Natural killer cell treated with Interleukin-12 subunit alpha and Interleukin-12 subunit beta and Interleukin-15 and Interleukin-18, amount 100 ng/mL, for 72 hours (primary cell): ENCODE measurements around the gene DNAJB12. TPM values are rescaled to one million over a fixed set of nuclear protein-coding genes. Genes with fewer than 3 reads are reported as not detected.

Source experiments
- ATAC-seq, 2 donors: fragments of 150-1000 bp; cut with Tn5 transposase in 1 of 2; sonication (Bioruptor Pico), chemical (Tn5 transposase) in 1 of 2; 2 replicates each; pipeline ENCODE4 v1.10.0; 2021
- DNase-seq: peaks from one replicate; pipeline ENCODE4 v3.0.0; 2022; ENCODE audit warnings: low spot score
- H3K27ac Mint-ChIP-seq, 2 donors: 1 replicate in 1 of 2; 2 replicates in 1 of 2; pipeline ENCODE4 v1.8.0; 2022; ENCODE audit warnings: mixed read lengths in 2 of 2, mild to moderate bottlenecking in 1 of 2, moderate library complexity in 1 of 2
- H3K27me3 Mint-ChIP-seq, 2 donors: 1 replicate in 1 of 2; 2 replicates in 1 of 2; pipeline ENCODE4 v1.8.0; 2022; ENCODE audit warnings: mixed read lengths in 2 of 2
- H3K36me3 Mint-ChIP-seq: one replicate; pipeline ENCODE4 v1.8.0; 2022; ENCODE audit warnings: mixed read lengths
- H3K4me1 Mint-ChIP-seq, 2 donors: 1 replicate in 1 of 2; 2 replicates in 1 of 2; pipeline ENCODE4 v1.8.0; 2022; ENCODE audit warnings: low read depth in 2 of 2, mixed read lengths in 2 of 2, mild to moderate bottlenecking in 1 of 2
- H3K4me3 Mint-ChIP-seq: one replicate; pipeline ENCODE4 v1.8.0; 2022; ENCODE audit warnings: mixed read lengths
- H3K9me3 Mint-ChIP-seq: 2 replicates; pipeline ENCODE4 v1.8.0; 2022; ENCODE audit warnings: mixed read lengths
- total RNA-seq, 2 donors: library from RNA; stranded (reverse); gene quantifications; one replicate each; pipeline ENCODE4 v1.2.3, GENCODE V29; 2022

DNAJB12 gene
- total RNA-seq, 2 donors from 2014 or later: 39.5 to 39.7 TPM

DNA sequence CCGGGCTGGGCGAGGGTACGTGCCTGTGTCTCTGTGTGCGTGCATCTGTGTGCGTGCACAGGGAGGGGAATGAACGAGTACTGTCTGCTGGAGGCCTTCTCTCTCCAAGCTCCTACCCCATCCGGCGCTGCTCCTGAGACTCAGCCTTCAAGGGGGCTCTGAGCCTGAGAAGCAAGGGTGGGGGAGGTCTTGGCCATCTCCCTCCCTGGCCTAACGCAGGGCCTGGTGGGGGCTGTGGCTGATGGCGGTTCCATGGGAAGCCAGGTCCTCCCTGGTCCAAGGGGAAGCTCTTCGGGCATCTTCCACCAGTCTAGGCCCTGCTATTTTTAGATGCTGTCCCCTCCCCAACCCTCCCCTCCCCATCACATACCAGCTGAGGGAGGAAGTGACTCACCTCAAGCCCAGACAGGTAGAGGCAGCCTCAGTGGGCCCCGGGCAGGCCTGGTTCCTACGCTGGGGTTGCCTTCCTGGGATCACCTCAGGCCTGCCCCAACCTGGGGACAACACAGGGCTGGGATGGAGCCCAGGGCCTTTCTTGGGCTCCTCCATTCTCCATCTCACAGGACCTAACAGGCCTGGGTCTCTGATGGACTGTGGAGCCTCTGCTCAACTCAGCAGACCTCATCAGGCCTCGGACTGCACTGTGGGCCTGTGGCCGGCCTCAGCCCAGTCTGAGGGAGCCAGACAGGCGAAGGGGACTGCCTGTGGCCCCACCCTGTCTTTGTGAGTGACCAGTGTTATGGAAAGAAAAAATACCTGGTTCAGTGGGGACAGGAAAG lies 32.2 kb downstream of the DNAJB12 start:
- H3K27ac Mint-ChIP-seq: peak overlapping the region; percentile 59 to 76
- no peak for ATAC-seq
- H3K4me1 Mint-ChIP-seq: peaks cover 49 to 50% of the 10 kb centered on the region in 2 donors
- no peaks in the 10 kb centered on the region for H3K9me3 Mint-ChIP-seq
- peak overlapping the region; percentile 22 for H3K4me3 Mint-ChIP-seq
- no peak for DNase-seq
- H3K27me3 Mint-ChIP-seq: no peaks in the 10 kb centered on the region
- H3K36me3 Mint-ChIP-seq: peaks cover 4% of the 10 kb centered on the region

DNA sequence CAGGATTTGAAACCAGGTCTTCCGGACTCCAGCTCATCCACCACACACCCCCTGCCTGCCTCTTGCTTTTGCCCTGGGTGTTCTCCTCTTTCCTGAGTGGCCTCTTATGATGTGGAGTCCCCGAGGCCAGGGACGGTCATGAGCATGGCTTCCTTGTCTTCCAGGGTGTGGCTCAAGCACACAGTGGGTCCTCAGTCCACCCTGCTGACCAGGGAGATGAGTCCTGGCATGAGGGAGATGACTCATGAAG lies 32.8 kb downstream of the DNAJB12 start:
- H3K4me1 Mint-ChIP-seq: peaks cover 49 to 53% of the 10 kb centered on the region in 2 donors
- no peaks in the 10 kb centered on the region for H3K9me3 Mint-ChIP-seq
- peak overlapping the region; percentile 22 for H3K4me3 Mint-ChIP-seq
- peaks cover 4% of the 10 kb centered on the region for H3K36me3 Mint-ChIP-seq
- DNase-seq (no peak), ATAC-seq (no peak)
- H3K27ac Mint-ChIP-seq: peak overlapping the region; percentile 59 to 76
- H3K27me3 Mint-ChIP-seq: no peaks in the 10 kb centered on the region

DNA sequence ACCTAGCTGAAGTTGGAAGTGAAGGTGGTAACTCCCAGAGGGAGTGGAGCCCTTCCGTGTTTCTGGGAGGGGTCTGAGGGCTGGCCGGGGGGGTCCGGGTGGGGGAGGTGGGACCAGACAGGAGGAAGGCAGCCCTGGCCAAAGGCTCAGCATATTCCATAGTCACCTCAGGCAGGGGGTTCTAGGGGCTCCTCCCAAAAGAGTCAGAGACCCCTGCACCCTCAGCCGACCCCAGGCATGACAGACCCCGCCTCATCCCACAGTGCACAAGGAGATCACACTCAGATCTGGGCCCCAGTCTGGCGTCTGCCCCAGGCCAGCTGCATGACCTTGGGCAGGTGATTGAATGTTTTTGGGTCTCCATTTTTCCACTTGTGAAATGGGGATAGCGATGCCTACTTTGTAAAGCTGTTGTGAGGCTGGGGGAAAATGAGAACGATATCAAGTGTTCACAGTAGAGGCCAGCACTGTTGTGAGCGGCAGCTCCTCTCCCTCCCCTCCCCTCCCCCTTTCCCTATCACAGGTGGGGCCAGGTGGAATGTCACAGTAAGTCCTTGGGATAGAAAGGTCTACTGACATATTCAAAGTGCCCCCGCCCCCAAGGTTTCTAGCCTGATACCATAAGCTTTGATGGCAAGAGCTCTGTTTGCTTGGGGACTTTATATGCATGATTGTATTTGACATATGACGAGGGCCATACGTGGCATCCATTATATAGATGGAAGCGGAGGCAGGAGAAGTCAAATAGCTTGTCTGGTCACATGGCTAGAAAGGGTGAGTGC lies 33.3 kb downstream of the DNAJB12 start:
- H3K27ac Mint-ChIP-seq: peak overlapping the region; percentile 96 to 97
- H3K4me3 Mint-ChIP-seq: no peak overlapping the region
- ATAC-seq (no peak), DNase-seq (no peak)
- H3K4me1 Mint-ChIP-seq: peaks cover 45 to 49% of the 10 kb centered on the region in 2 donors
- H3K36me3 Mint-ChIP-seq: no peaks in the 10 kb centered on the region
- no peaks in the 10 kb centered on the region for H3K27me3 Mint-ChIP-seq
- H3K9me3 Mint-ChIP-seq: no peaks in the 10 kb centered on the region

DNA sequence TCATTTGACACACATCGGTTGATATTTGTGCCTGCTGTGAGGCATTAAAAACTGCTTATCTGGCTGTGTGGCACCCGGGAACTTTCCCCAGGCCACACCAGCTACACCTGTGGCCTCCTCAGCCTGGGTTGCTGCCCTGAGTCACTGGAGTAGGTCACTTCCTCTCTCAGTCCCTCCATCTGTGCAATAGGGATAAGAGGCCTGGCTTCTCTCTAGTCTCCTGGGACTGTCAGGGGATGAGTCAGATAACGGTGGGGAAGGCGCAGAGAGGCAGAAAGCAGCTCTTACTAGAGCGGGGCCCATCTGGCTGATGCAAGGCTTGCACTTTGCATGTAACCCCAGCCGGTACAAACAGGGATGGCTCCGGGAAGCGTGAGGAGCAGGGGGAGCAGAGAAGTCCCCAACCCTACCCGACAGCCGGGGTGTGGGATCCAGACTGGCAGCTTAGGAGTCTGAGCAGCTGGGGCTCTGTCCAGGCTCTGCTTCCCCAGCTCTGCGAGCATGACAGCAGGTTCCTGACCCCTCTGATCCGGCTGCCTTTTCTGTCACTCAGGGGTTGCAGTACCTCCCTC lies 34.0 kb downstream of the DNAJB12 start:
- Mint-ChIP-seq H3K4me1 (peaks cover 50 to 53% of the 10 kb centered on the region in 2 donors), H3K4me3 (peak overlapping the region; percentile 86), H3K9me3 (no peaks in the 10 kb centered on the region), H3K27me3 (no peaks in the 10 kb centered on the region), H3K36me3 (no peaks in the 10 kb centered on the region), H3K27ac (peak overlapping the region; percentile 96 to 97)
- DNase-seq (peak; percentile 82), ATAC-seq (peak; percentile 63 to 72)

DNA sequence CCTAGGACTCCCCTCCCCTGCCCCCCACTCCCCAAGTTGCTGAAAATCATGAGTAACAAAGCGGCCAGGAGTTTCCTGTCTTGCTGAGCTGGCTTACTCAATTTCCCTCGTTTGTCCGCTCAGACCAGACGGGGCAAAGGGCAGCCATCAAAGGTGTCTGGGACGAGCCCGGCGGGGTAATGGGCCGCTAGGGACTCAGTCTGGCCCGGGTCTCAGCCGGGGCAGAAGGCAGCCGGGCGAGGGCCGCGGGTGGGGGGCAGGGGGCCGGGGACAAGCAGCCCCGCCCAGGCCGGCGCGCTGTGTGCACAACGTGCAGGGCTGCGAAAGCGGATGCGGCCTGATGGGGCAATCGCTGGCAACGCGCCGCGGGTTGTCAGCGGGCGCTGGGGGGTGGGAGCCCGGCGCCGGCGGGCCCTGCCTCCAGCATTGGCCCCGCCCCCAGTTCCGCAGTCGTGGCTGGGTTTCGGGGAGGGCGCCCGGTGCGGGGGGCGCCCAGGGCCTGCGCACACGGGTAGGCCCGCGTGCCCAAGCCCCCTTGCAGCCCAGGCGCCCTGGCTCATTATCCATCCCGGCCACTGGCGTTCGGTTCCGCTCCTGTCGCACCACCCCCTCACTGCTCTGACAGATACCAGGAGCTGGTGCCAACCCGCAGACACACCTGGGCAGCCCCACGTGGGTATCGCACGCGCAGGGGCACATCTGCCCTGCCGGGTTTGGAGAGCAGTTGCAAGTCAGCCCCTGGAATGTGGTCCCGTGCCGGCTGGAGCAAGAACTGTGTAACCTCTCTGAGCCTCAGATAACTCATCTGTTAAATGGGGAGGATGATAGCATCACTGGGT lies 35.1 kb downstream of the DNAJB12 start:
- Mint-ChIP-seq H3K4me1 (peaks cover 54 to 58% of the 10 kb centered on the region in 2 donors), H3K36me3 (no peaks in the 10 kb centered on the region), H3K9me3 (no peaks in the 10 kb centered on the region), H3K4me3 (peak overlapping the region; percentile 86), H3K27ac (peak overlapping the region; percentile 96 to 97), H3K27me3 (no peaks in the 10 kb centered on the region)
- ATAC-seq (peak; percentile 90), DNase-seq (peak; percentile 97)

DNA sequence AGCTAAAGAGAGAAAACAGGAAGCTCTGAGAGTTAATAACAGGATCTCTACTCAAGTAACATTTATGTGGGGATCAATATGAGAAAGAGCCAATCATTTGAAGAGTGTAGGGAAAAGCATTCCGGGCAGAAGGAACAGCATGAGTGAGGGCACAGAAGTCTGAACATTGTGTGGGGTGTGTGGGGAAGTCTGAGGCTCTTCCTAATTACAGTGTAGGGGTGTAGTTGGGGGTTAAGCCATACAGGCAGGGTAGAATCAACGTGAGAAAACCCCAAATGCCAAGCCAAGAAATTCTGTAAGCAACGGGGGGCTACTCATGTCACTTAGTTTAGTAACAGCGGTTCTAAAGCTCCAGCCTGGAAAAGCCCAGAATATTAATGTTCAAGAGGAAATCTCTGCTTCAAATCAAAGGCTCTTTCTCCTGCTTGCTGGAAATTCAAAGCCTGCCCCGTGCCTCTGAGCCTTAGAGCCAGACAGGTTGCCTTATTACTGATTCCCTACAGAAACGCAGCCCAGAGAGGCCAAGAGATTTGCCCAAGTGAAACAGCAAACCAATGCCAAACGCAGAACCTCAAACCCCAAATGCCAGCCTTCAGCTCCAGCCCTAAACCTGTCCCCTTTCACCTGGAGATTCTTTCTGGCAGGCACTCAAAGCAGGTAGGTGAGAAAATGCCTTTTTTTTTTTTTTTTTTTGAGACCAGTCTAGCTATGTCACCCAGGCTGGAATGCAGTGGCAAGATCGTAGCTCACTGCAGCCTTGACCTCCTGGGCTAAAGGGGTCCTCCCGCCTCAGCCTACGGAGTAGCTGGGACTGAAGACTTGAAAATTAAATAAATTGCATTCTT lies 36.1 kb downstream of the DNAJB12 start:
- H3K4me1 Mint-ChIP-seq: peaks cover 48 to 52% of the 10 kb centered on the region in 2 donors
- ATAC-seq: no peak
- no peaks in the 10 kb centered on the region for H3K9me3 Mint-ChIP-seq
- no peaks in the 10 kb centered on the region for H3K27me3 Mint-ChIP-seq
- H3K36me3 Mint-ChIP-seq: no peaks in the 10 kb centered on the region
- DNase-seq: no peak
- H3K27ac Mint-ChIP-seq: peak overlapping the region; percentile 94 to 96
- peak overlapping the region; percentile 83 for H3K4me3 Mint-ChIP-seq

DNA sequence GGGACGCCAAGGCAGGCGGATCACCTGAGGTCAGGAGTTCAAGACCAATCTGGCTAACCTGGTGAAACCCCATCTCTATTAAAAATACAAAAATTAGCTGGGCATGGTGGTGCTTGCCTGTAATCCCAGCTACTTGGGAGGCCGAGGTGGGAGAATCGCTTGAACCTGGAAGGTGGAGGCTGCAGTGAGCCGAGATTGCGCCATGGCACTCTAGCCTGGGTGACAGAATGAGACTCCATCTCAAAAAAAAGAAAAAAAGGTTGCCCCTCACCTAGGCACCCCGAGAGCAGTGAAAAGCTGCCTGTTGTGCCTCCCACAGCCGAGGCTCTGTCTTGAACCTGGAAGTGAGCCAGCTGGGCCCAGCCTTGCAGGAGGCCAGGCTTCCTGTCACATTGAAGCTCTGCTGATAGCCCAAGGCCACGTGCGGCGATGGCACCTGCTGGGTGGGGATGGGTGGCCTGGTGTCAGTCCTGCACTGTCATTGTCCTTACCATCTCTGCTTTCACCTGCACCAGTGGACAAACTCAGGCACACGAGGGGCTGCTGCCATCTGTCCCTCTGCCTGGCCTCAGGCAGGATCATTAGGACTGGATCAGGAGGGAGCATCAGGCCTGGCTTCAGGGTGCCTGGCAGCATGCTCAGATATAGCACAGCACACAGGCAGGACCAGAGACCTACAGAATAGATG lies 37.8 kb downstream of the DNAJB12 start:
- H3K36me3 Mint-ChIP-seq: no peaks in the 10 kb centered on the region

DNA sequence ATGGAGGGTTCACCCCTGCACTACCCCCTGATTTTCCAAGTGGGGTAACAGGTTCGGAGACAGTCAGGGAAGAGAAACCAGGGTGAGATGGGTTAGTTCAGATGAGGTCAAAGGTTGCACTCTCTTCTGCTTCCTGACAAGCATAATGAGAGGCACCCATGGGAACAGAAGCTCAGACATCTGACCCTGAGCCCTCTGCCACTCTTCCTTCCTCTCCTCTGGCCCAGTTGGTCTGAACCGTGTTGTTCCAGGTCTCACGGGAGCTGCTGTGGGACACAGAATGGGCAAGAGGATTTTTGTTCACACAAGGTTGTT lies 38.4 kb downstream of the DNAJB12 start:
- ATAC-seq (no peak), DNase-seq (no peak)
- H3K27ac Mint-ChIP-seq: peak overlapping the region; percentile 70 to 86
- no peaks in the 10 kb centered on the region for H3K27me3 Mint-ChIP-seq
- peak overlapping the region; percentile 4 for H3K4me3 Mint-ChIP-seq
- peaks cover 44 to 46% of the 10 kb centered on the region in 2 donors for H3K4me1 Mint-ChIP-seq
- no peaks in the 10 kb centered on the region for H3K9me3 Mint-ChIP-seq
- no peaks in the 10 kb centered on the region for H3K36me3 Mint-ChIP-seq

More for the DNA sequence above, 37.8 kb downstream of the DNAJB12 start:
- DNase-seq (no peak), ATAC-seq (no peak)
- H3K9me3 Mint-ChIP-seq: no peaks in the 10 kb centered on the region
- H3K4me3 Mint-ChIP-seq: peak overlapping the region; percentile 63
- H3K27ac Mint-ChIP-seq: peak overlapping the region; percentile 70 to 88
- H3K4me1 Mint-ChIP-seq: peaks cover 40 to 44% of the 10 kb centered on the region in 2 donors
- no peaks in the 10 kb centered on the region for H3K27me3 Mint-ChIP-seq

DNA sequence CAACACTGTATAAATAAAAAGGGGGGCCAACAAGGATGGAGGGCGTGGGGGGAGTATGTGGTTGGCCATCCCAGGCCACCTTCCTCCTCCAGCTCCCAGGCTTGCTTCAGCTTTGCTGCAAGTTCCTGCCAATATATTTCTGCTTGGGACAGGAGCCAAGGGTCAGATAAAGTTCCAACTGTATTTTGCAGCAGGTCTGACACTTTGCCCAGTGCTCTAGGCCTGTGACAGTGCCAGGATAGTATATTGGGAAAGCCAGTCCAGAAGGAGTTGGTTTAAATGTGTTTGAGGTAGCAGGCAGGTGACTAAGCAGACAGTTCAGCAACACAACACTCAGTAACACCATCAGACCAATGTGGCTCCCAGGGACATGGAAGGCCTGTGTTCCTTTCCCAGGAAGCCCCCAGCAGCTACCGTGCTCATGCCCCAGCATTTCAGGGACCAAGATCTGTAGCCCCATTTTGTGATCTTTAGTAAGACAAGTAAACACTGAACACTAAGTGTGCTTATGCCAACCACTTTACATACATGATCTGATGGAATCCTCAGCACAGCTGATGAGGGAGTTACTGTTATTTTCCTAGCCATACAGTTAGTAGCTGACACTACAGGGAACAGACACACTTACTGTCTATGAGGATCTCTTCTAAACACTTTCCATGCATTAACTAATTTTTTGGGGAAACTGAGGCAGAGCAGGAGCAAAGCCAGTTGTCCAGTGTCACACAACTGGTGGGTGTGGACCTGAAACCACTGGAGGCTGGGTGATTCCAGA lies 38.9 kb downstream of the DNAJB12 start:
- no peaks in the 10 kb centered on the region for H3K36me3 Mint-ChIP-seq
- DNase-seq (no peak), ATAC-seq (no peak)
- no peaks in the 10 kb centered on the region for H3K9me3 Mint-ChIP-seq
- peak overlapping the region; percentile 4 for H3K4me3 Mint-ChIP-seq
- H3K27ac Mint-ChIP-seq: peak overlapping the region; percentile 70 to 86
- H3K27me3 Mint-ChIP-seq: no peaks in the 10 kb centered on the region
- peaks cover 42 to 45% of the 10 kb centered on the region in 2 donors for H3K4me1 Mint-ChIP-seq

DNA sequence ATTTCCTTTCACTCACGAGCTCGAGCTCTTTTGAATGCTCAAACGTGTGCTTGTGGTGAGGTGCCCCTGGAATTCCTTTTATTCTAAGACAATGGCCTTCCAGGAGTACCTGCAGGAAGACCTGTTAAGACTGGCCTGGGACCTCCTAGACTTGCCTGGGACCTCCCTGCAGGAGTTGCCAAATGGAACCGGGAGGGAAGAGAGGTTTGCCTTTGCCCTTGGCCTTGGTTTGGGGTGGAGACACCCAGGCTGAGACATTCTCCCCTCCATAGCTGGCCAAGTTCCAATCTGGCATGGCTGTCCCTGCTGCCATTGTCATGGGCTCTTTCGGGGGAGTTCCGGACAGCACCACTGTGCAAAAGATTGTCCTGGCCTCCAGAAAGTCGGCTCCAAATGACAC lies 39.7 kb downstream of the DNAJB12 start:
- Mint-ChIP-seq H3K27ac (peak overlapping the region in 1 of 2 donors; percentile 86), H3K27me3 (no peaks in the 10 kb centered on the region), H3K36me3 (no peaks in the 10 kb centered on the region), H3K4me3 (no peak overlapping the region), H3K9me3 (no peaks in the 10 kb centered on the region), H3K4me1 (peaks cover 43 to 44% of the 10 kb centered on the region in 2 donors)
- ATAC-seq: no peak
- DNase-seq: no peak

DNA sequence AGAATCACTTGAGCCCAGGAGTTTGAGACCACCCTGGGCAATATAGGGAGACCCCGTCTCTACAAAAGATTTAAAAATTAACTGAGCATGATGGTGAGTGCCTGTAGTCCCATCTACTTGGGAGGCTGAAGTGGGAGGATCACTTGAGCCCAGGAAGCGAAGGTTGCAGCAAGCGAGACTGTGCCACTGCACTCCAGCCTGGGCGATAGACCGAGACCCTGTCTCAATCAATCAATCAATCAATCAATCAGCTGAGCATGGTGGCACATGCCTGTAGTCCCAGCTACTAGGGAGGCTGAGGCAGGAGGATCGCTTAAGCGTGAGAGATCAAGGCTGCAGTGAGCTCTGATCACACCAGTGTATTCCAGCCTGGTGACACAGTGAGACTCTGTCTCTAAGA lies 40.5 kb downstream of the DNAJB12 start:
- ATAC-seq (no peak), DNase-seq (no peak)
- no peaks in the 10 kb centered on the region for H3K27me3 Mint-ChIP-seq
- peaks cover 49% of the 10 kb centered on the region in 2 donors for H3K4me1 Mint-ChIP-seq
- H3K9me3 Mint-ChIP-seq: no peaks in the 10 kb centered on the region
- no peak overlapping the region for H3K27ac Mint-ChIP-seq
- H3K4me3 Mint-ChIP-seq: no peak overlapping the region
- no peaks in the 10 kb centered on the region for H3K36me3 Mint-ChIP-seq

DNA sequence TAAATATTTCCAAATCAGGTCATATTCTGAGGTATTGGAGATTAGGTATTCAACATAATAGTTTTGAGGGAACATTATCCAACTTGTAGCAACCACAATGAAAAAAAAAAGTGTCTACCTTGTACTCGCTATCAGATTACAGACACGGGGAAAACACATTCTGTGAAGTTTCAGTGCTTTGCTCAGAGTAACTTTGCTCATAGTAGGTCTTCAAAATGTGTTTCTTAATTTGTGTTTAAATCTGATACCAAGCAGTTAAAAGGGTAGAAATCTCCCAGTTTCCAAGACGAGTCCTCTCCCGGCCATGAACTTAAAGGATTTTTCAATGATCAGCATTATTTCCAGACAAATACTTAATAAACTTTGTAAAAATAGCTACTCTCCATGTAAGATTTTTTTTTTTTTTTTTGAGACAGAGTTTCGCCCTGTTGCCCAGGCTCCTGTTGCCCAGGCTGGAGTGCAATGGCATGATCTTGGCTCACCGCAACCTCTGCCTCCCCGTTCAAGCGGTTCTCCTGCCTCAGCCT lies 41.8 kb downstream of the DNAJB12 start:
- H3K27ac Mint-ChIP-seq: no peak overlapping the region
- no peaks in the 10 kb centered on the region for H3K9me3 Mint-ChIP-seq
- peaks cover 50 to 52% of the 10 kb centered on the region in 2 donors for H3K4me1 Mint-ChIP-seq
- no peak for DNase-seq
- H3K36me3 Mint-ChIP-seq: no peaks in the 10 kb centered on the region
- ATAC-seq: no peak
- H3K27me3 Mint-ChIP-seq: no peaks in the 10 kb centered on the region
- H3K4me3 Mint-ChIP-seq: no peak overlapping the region
